Measurements from ENCODE around the gene SHH. TPM values are rescaled to one million over a fixed set of nuclear protein-coding genes. Genes with fewer than 3 reads are reported as not detected.
A peak's percentile ranks its signal among the peaks of the same experiment; 100 is the strongest.

The SHH gene
- total and polyA plus RNA-seq, 12 donors: not detected

- TF ChIP-seq CTCF (IDR thresholded peaks at IDR 0.05): no peak
- Histone ChIP-seq H3K4me1 (peaks cover 0 to 46% (median 32%) of the 10 kb centered on the region in 9 donors), H3K4me3 (peak overlapping the region in 4 of 10 donors; percentile 9 to 51 (median 30)), H3K9me3 (no peaks in the 10 kb centered on the region), H3K36me3 (no peaks in the 10 kb centered on the region), H3K27me3 (peaks cover 36 to 99% (median 97%) of the 10 kb centered on the region in 7 donors), H3K27ac (no peak overlapping the region)
- DNase-seq: no peak
- 2 to 5% methylated on average over 52 to 70 of the region's 70 CpGs for WGBS, 2 donors
- no peak for ATAC-seq
- intact Hi-C loops (cut with DNase I): loop anchor here in 2 of 10 donors (5.0 to 10.0 kb wide), 2 partner anchors 674 to 1012 kb away; no protein-coding TSS in a partner anchor
Measured at GRCh38 chr7:155802906-155803417, 9.3 kb downstream of the SHH start.

- DNase-seq (no peak), ATAC-seq (no peak)
- no peaks in the 10 kb centered on the region for H3K36me3 ChIP-seq
- no peak overlapping the region for H3K4me3 ChIP-seq
- H3K27me3 ChIP-seq: peaks cover 31 to 99% (median 97%) of the 10 kb centered on the region in 7 donors
- H3K27ac ChIP-seq: no peak overlapping the region
- H3K4me1 ChIP-seq: peaks cover 0 to 42% (median 31%) of the 10 kb centered on the region in 9 donors
- intact Hi-C loops (cut with DNase I): loop anchor here in 2 of 10 donors (5.0 to 10.0 kb wide), 2 partner anchors 675 to 1013 kb away; no protein-coding TSS in a partner anchor
- 30 to 43% methylated on average over 6 of the region's 6 CpGs for WGBS, 2 donors
- no peak for TF ChIP-seq CTCF (IDR thresholded peaks at IDR 0.05)
- no peaks in the 10 kb centered on the region for H3K9me3 ChIP-seq
Measured at GRCh38 chr7:155802291-155802690, 10.0 kb downstream of the SHH start.

DNA sequence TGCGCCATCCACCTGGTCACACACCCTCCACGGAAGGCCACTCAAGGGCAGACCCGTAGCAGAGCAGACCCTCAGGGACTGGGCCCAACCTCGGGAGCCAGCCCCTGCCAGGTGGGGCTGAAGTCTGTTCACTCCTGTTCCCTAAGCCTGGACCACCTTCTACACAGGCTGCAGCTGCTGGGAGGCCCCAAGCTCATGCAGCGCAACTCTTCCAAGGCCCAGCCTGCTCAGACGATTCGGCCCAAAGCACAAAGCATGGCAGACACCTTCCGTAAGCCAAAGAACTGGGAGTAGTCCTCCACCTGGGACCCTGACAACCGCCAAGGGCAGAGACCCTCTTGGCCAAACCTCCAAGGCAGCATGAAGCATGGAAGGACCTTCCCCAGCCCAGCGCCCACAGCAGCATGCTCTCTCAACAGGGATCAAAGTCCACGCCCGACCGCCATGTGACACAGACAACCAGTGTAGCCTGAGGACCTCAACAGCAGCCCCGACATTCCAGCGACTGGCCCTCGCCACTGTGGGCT, 11.5 kb downstream of the SHH start:
- TF ChIP-seq CTCF (IDR thresholded peaks at IDR 0.05): no peak
- no peak for DNase-seq

DNA sequence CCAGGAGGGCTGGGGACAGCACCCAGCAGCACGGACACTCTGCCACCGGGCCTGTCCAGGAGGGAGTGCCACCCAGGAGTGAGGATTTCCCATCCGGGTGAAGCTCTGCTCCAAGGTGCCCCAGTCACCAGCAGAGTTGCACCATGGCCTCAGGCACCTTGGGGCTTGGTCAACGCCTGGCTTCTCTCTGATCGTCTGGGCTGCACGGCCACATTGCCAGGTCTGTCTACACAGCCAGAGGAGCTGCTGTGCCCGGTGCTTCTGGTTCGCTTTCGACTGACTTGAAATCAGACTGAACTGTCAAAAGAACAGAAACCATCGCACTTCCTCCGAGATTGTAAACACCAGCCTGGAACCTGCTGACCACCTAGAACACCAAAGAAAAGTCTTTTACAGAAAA, 12.0 kb downstream of the SHH start:
- Histone ChIP-seq H3K4me1 (peaks cover 0 to 32% (median 24%) of the 10 kb centered on the region in 9 donors), H3K9me3 (no peaks in the 10 kb centered on the region), H3K4me3 (no peak overlapping the region), H3K36me3 (no peaks in the 10 kb centered on the region), H3K27me3 (peaks cover 34 to 99% (median 97%) of the 10 kb centered on the region in 7 donors), H3K27ac (no peak overlapping the region)
- WGBS, 2 donors: 81 to 84% methylated on average over 11 of the region's 11 CpGs
- intact Hi-C loops (cut with DNase I): loop anchor here in 2 of 10 donors (5.0 to 10.0 kb wide), 2 partner anchors 677 to 1014 kb away; no protein-coding TSS in a partner anchor
- no peak for DNase-seq
- no peak for ATAC-seq
- no peak for TF ChIP-seq CTCF (IDR thresholded peaks at IDR 0.05)

More for the DNA sequence above, 11.5 kb downstream of the SHH start:
- H3K4me3 ChIP-seq: no peak overlapping the region
- 84 to 86% methylated on average over 16 of the region's 16 CpGs for WGBS, 2 donors
- intact Hi-C loops (cut with DNase I): loop anchor here in 2 of 10 donors (5.0 to 10.0 kb wide), 2 partner anchors 676 to 1014 kb away; no protein-coding TSS in a partner anchor
- no peaks in the 10 kb centered on the region for H3K9me3 ChIP-seq
- H3K27ac ChIP-seq: no peak overlapping the region
- H3K27me3 ChIP-seq: peaks cover 39 to 99% (median 97%) of the 10 kb centered on the region in 7 donors
- H3K36me3 ChIP-seq: no peaks in the 10 kb centered on the region
- no peak for ATAC-seq
- H3K4me1 ChIP-seq: peaks cover 0 to 37% (median 29%) of the 10 kb centered on the region in 9 donors
